SK-N-SH (cell line): ENCODE data around the gene ECM1. TPM values are rescaled to one million over a fixed set of nuclear protein-coding genes. Genes with fewer than 3 reads are reported as not detected.

Experiments
- CTCF ChIA-PET: fragments of 300-600, 350-600 bp; formaldehyde crosslinking; extraction: SDS; loops from one replicate; lab custom pipeline; 2021; lab: Yijun Ruan, JAX
- POLR2A ChIA-PET: fragments of 350-600 bp; sonication (Branson Sonifier 250); formaldehyde crosslinking; extraction: SDS; loops from one replicate; lab custom pipeline; 2020; ENCODE audit warnings: antibody characterized with exemption, inconsistent platforms; lab: Yijun Ruan, JAX
- DNase-seq: peaks from one replicate; pipeline ENCODE4 v3.0.0; 2012
- H2AFZ ChIP-seq: fragments of 200-600 bp; sonication (generic); 2 replicates; pipeline ENCODE4 v1.8.1; 2016; ENCODE audit warnings: antibody characterized with exemption, mild to moderate bottlenecking, low read depth
- H3F3A ChIP-seq: fragments of 200-600 bp; sonication (generic); replicated peaks from 2 replicates; pipeline ENCODE3; 2016; ENCODE audit warnings: antibody characterized with exemption, mild to moderate bottlenecking; ENCODE audit not compliant: insufficient read depth
- H3K27ac ChIP-seq, 2 experiments: fragments of 200-500 bp in 1 of 2; fragments of 200-600 bp in 1 of 2; sonication (Bioruptor generic) in 1 of 2; sonication (generic), shearing (Covaris generic) in 1 of 2; 2 replicates each; pipeline versions ENCODE4 v1.5.1 to v1.6.1; 2014 to 2016; ENCODE audit warnings: low read depth in 2 of 2, inconsistent platforms in 1 of 2, low read length in 1 of 2, mild to moderate bottlenecking in 1 of 2, mixed read lengths in 1 of 2
- H3K27me3 ChIP-seq: fragments of 200-600 bp; sonication (generic), shearing (Covaris generic); 2 replicates; pipeline ENCODE4 v1.6.1; 2016; ENCODE audit warnings: mixed run types; ENCODE audit not compliant: insufficient read depth
- H3K36me3 ChIP-seq, 2 experiments: fragments of 200-500 bp in 1 of 2; fragments of 200-600 bp in 1 of 2; sonication (Bioruptor generic) in 1 of 2; sonication (generic) in 1 of 2; replicated peaks in 1 of 2; 2 replicates each; pipeline versions ENCODE3 to v1.5.1; 2014 to 2016; ENCODE audit warnings: low read length in 1 of 2, mild to moderate bottlenecking in 1 of 2; ENCODE audit not compliant: insufficient read depth in 2 of 2, control insufficient read depth in 1 of 2
- H3K4me1 ChIP-seq, 2 experiments: fragments of 200-500 bp in 1 of 2; fragments of 200-600 bp in 1 of 2; sonication (Bioruptor generic) in 1 of 2; sonication (generic), shearing (Covaris generic) in 1 of 2; 2 replicates each; pipeline versions ENCODE4 v1.5.1 to v1.6.1; 2014 to 2016; ENCODE audit warnings: low read depth in 1 of 2, low read length in 1 of 2, mixed run types in 1 of 2; ENCODE audit not compliant: insufficient read depth in 2 of 2, control insufficient read depth in 1 of 2
- H3K4me2 ChIP-seq: fragments of 200-600 bp; sonication (generic), shearing (Covaris generic); 2 replicates; pipeline ENCODE4 v1.6.1; 2017; ENCODE audit warnings: mixed run types
- H3K4me3 ChIP-seq, 2 experiments: fragments of 200-500 bp in 1 of 2; fragments of 200-600 bp in 1 of 2; sonication (Bioruptor generic) in 1 of 2; sonication (generic), shearing (Covaris generic) in 1 of 2; 2 replicates each; pipeline versions ENCODE4 v1.5.1 to v1.8.1; 2014 to 2016; ENCODE audit warnings: low read depth in 2 of 2, inconsistent platforms in 1 of 2, low read length in 1 of 2, mild to moderate bottlenecking in 1 of 2, mixed read lengths in 1 of 2, moderate library complexity in 1 of 2
- H3K79me2 ChIP-seq: fragments of 200-600 bp; sonication (generic); 2 replicates; pipeline ENCODE4 v1.8.1; 2017; ENCODE audit warnings: mild to moderate bottlenecking; ENCODE audit not compliant: insufficient read depth
- H3K9ac ChIP-seq: fragments of 200-600 bp; sonication (generic); 2 replicates; pipeline ENCODE4 v1.6.1; 2017; ENCODE audit warnings: mixed run types
- H3K9me2 ChIP-seq: fragments of 200-600 bp; sonication (generic); 2 replicates; pipeline ENCODE4 v1.6.1; 2017; ENCODE audit warnings: mixed run types
- H3K9me3 ChIP-seq: fragments of 200-600 bp; sonication (generic); 2 replicates; pipeline ENCODE4 v1.6.1; 2017; ENCODE audit warnings: mixed run types, mild to moderate bottlenecking, moderate library complexity
- H4K20me1 ChIP-seq: fragments of 200-600 bp; sonication (generic); 2 replicates; pipeline ENCODE4 v1.6.1; 2017; ENCODE audit warnings: mild to moderate bottlenecking, mixed run types; ENCODE audit not compliant: insufficient read depth
- CHD2 ChIP-seq: fragments of 150-350 bp; IDR thresholded peaks from 2 replicates; pipeline ENCODE4 v1.6.1; 2018; ENCODE audit warnings: low read length; ENCODE audit not compliant: partially characterized antibody
- EZH2phosphoT487 ChIP-seq: fragments of 200-600 bp; sonication (generic); IDR thresholded peaks from 2 replicates; pipeline ENCODE4 v1.6.1; 2017; ENCODE audit warnings: low read depth, mixed run types, mild to moderate bottlenecking, antibody characterized with exemption, moderate library complexity, borderline replicate concordance
- FOXJ3 ChIP-seq: sonication (generic); formaldehyde crosslinking; IDR thresholded peaks from 2 replicates; pipeline ENCODE4 v1.5.1; 2020; ENCODE audit warnings: mild to moderate bottlenecking, missing genetic modification reagents
- GATA2 ChIP-seq: sonication (generic); formaldehyde crosslinking; IDR thresholded peaks from 2 replicates; pipeline ENCODE4 v1.5.0; 2020; ENCODE audit warnings: mild to moderate bottlenecking, missing genetic modification reagents
- RXRA ChIP-seq: IDR thresholded peaks from 2 replicates; pipeline ENCODE4 v1.4.0; 2012; ENCODE audit warnings: low read depth, mild to moderate bottlenecking, borderline replicate concordance
- SIN3A ChIP-seq: IDR thresholded peaks from 2 replicates; pipeline ENCODE4 v1.6.1; 2012; ENCODE audit warnings: low read depth, mild to moderate bottlenecking, low read length, moderate library complexity, borderline replicate concordance
- SMC3 ChIP-seq: IDR thresholded peaks from 2 replicates; pipeline ENCODE4 v1.6.1; 2012; ENCODE audit warnings: low read depth, low read length, improper control_type of control experiment
- TEAD4 ChIP-seq: IDR thresholded peaks from 2 replicates; pipeline ENCODE4 v1.4.0; 2012; ENCODE audit warnings: mild to moderate bottlenecking, borderline replicate concordance; ENCODE audit not compliant: insufficient read depth
- USF1 ChIP-seq: IDR thresholded peaks from 2 replicates; pipeline ENCODE4 v1.4.0; 2012; ENCODE audit warnings: low read depth, borderline replicate concordance
- USF2 ChIP-seq: fragments of 150-350 bp; IDR thresholded peaks from 2 replicates; pipeline ENCODE4 v1.6.1; 2017; ENCODE audit warnings: antibody characterized with exemption, low read length, low read depth, borderline replicate concordance
- YY1 ChIP-seq: IDR thresholded peaks from 2 replicates; pipeline ENCODE4 v1.4.0; 2012; ENCODE audit warnings: low read depth, mild to moderate bottlenecking
- WGBS: methylation state at CpG from one replicate; pipeline ENCODE4 v1.1.6; 2017; ENCODE audit warnings: low lambda C conversion rate; 5-methylcytosine and 5-hydroxymethylcytosine counted together
- polyA plus RNA-seq, 3 experiments: library from polyadenylated mRNA; depleted of rRNA; stranded (reverse); fragments of >200 nt; gene quantifications; 2 replicates each; pipeline ENCODE4 v1.2.3, GENCODE V29; 2012
- TF ChIP-seq, protein P1 (sequence below): IDR thresholded peaks from 2 replicates; pipeline ENCODE4 v1.6.1; 2012; ENCODE audit warnings: mild to moderate bottlenecking, low read depth, low read length, moderate library complexity

Gene ECM1
- polyA plus RNA-seq, 1 of the 3 experiments (the other 2 are of a cell fraction), result 32.3 TPM

DNA sequence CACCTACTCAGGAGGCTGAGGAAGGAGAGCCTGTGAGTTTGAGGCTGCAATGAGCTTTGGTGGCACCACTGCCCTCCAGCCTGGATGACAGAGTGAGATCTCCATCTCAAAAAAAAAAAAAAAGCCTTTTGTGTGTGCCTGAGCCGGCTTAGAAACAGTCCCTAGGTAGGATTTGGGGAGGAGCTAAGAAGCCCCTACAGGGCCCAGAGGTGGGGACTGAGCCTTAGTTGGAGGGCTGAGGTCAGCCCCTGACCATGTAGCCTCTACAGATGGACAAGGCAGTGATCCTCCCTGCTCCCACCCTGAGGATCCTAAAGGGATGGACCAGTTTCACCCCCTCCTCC lies 43.8 kb downstream of the ECM1 start:
- TF ChIP-seq YY1, result no peak
- no peak for TF ChIP-seq SIN3A
- no peak for TF ChIP-seq TEAD4
- TF ChIP-seq CHD2, result no peak
- TF ChIP-seq RXRA, result no peak
- no peak for TF ChIP-seq USF1
- TF ChIP-seq EZH2phosphoT487, result no peak
- no peak for TF ChIP-seq USF2
- TF ChIP-seq GATA2, result no peak
- TF ChIP-seq, protein P1, sequence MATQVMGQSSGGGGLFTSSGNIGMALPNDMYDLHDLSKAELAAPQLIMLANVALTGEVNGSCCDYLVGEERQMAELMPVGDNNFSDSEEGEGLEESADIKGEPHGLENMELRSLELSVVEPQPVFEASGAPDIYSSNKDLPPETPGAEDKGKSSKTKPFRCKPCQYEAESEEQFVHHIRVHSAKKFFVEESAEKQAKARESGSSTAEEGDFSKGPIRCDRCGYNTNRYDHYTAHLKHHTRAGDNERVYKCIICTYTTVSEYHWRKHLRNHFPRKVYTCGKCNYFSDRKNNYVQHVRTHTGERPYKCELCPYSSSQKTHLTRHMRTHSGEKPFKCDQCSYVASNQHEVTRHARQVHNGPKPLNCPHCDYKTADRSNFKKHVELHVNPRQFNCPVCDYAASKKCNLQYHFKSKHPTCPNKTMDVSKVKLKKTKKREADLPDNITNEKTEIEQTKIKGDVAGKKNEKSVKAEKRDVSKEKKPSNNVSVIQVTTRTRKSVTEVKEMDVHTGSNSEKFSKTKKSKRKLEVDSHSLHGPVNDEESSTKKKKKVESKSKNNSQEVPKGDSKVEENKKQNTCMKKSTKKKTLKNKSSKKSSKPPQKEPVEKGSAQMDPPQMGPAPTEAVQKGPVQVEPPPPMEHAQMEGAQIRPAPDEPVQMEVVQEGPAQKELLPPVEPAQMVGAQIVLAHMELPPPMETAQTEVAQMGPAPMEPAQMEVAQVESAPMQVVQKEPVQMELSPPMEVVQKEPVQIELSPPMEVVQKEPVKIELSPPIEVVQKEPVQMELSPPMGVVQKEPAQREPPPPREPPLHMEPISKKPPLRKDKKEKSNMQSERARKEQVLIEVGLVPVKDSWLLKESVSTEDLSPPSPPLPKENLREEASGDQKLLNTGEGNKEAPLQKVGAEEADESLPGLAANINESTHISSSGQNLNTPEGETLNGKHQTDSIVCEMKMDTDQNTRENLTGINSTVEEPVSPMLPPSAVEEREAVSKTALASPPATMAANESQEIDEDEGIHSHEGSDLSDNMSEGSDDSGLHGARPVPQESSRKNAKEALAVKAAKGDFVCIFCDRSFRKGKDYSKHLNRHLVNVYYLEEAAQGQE, result no peak
- no peak for TF ChIP-seq SMC3
- TF ChIP-seq FOXJ3 (CRISPR knock-in tag), result no peak
- Histone ChIP-seq H3K4me1 (peaks cover 8 to 13% of the 10 kb centered on the region in 2 experiments; a peak in 2 of 4 replicates), H3K36me3 (no peaks in the 10 kb centered on the region), H3K4me2 (no peak overlapping the region), H2AFZ (no peak overlapping the region), H3K9me3 (no peaks in the 10 kb centered on the region), H3K9me2 (no peaks in the 10 kb centered on the region), H3K79me2 (no peaks in the 10 kb centered on the region), H3K4me3 (no peak overlapping the region), H3K27me3 (no peaks in the 10 kb centered on the region), H3F3A (peaks cover 17% of the 10 kb centered on the region), H3K27ac (no peak overlapping the region), H4K20me1 (no peaks in the 10 kb centered on the region), H3K9ac (no peak overlapping the region)
- DNase-seq, result no peak
- ChIA-PET CTCF (interaction anchor here (2.7 to 7.3 kb wide), 2 partner anchors 9 to 15 kb away, joined by 8 to 88 read pairs; no protein-coding TSS in a partner anchor), POLR2A (interaction anchor here (0.6 to 1.2 kb wide), 2 partner anchors 9 to 197 kb away, joined by 4 to 5 read pairs; no protein-coding TSS in a partner anchor)
- 67% methylated on average over 1 of the region's 1 CpG for WGBS
